ENCODE data around the gene PRTG. TPM values are rescaled to one million over a fixed set of nuclear protein-coding genes. Genes with fewer than 3 reads are reported as not detected.
A peak's percentile ranks its signal among the peaks of the same experiment; 100 is the strongest.

Gene PRTG
- total and polyA plus RNA-seq, 12 donors, result 0.29 to 1.9 (median 0.86) TPM

DNA sequence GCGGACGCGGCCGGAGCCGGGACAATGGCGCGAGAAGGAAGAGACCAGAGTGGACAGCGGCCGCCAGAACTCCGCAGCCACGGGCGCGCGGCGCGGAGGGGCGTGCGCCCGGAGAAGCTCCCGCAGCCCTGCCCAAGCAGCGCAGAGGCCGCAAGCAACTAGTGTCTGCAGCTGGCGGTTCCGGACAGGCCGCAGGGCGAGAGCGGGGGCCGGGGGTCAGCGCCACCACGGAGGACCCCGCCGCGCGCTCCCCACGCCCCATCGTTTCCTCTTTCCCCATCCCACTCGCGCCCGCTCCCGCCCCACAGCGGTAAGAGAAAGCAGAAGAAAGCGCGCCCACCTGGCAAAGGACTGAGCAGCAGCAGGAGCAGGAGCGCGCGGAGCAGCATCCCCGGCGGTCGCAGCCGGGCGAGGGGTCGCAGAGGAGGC is 440 bp downstream of the PRTG start:
- ATAC-seq, result peak; percentile 19 to 72 (median 51)
- DNase-seq, result peak; percentile 34 to 38
- H3K9me3 ChIP-seq, result no peaks in the 10 kb centered on the region
- 0% methylated on average over 50 to 52 of the region's 52 CpGs for WGBS, 2 donors
- no peaks in the 10 kb centered on the region for H3K36me3 ChIP-seq
- peaks cover 0 to 34% (median 14%) of the 10 kb centered on the region in 9 donors for H3K4me1 ChIP-seq
- H3K27me3 ChIP-seq, result peaks cover 0 to 72% (median 10%) of the 10 kb centered on the region in 7 donors
- H3K4me3 ChIP-seq, result peak overlapping the region; percentile 63 to 91 (median 78)
- intact Hi-C loops (cut with DNase I), result loop anchor here in 1 of 10 donors (10.0 kb wide), 1 partner anchor 68 kb away; no protein-coding TSS in a partner anchor
- TF ChIP-seq, protein P1, sequence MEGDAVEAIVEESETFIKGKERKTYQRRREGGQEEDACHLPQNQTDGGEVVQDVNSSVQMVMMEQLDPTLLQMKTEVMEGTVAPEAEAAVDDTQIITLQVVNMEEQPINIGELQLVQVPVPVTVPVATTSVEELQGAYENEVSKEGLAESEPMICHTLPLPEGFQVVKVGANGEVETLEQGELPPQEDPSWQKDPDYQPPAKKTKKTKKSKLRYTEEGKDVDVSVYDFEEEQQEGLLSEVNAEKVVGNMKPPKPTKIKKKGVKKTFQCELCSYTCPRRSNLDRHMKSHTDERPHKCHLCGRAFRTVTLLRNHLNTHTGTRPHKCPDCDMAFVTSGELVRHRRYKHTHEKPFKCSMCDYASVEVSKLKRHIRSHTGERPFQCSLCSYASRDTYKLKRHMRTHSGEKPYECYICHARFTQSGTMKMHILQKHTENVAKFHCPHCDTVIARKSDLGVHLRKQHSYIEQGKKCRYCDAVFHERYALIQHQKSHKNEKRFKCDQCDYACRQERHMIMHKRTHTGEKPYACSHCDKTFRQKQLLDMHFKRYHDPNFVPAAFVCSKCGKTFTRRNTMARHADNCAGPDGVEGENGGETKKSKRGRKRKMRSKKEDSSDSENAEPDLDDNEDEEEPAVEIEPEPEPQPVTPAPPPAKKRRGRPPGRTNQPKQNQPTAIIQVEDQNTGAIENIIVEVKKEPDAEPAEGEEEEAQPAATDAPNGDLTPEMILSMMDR (IDR thresholded peaks at IDR 0.05), result peak in 1 of 9 donors; percentile 7
- peak overlapping the region in 9 of 10 donors; percentile 58 to 87 (median 77) for H3K27ac ChIP-seq

DNA sequence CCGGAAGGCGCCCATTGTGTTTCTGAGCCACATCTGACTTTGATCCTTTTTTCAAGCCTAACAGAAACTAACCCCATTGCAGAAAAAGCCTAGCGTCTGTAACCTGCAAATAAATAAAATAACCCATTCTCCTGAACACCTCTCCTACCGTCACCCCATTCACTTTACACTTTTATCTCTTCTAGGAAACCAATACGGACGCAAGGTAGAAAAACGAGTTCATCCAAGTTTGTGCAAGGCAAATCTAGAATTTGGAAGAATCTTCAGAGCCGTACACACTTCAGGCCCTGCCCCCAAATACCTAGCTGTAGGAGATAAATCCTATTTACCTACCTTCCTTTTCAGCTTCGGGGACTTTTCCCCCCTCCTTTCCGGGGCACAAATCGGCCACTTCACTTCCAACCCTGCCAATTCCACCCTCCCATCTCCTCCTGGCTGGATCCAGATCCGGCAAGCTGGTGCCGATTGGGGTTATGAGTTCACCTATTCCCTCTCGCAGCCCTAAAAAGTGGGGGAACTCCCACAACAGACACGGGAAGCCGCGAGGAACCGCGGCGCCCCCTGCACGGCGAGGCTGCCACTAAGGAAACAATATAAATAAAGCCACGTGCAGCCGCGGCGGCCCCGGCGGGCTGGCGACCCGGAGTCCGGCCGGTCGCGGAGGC is 987 bp downstream of the PRTG start:
- ATAC-seq (peak in 1 of 8 donors; percentile 61), DNase-seq (peak in 1 of 2 donors; percentile 8)
- Histone ChIP-seq H3K9me3 (no peaks in the 10 kb centered on the region), H3K27ac (peak overlapping the region in 9 of 10 donors; percentile 58 to 87 (median 77)), H3K4me3 (peak overlapping the region; percentile 63 to 91 (median 78)), H3K4me1 (peaks cover 0 to 35% (median 14%) of the 10 kb centered on the region in 9 donors), H3K36me3 (no peaks in the 10 kb centered on the region), H3K27me3 (peaks cover 0 to 72% (median 10%) of the 10 kb centered on the region in 7 donors)
- WGBS, 2 donors, result 2% methylated on average over 34 of the region's 34 CpGs
- intact Hi-C loops (cut with DNase I), result loop anchor here in 1 of 10 donors (10.0 kb wide), 1 partner anchor 67 kb away; no protein-coding TSS in a partner anchor
- TF ChIP-seq, protein P1 (IDR thresholded peaks at IDR 0.05), result peak in 1 of 9 donors; percentile 19

DNA sequence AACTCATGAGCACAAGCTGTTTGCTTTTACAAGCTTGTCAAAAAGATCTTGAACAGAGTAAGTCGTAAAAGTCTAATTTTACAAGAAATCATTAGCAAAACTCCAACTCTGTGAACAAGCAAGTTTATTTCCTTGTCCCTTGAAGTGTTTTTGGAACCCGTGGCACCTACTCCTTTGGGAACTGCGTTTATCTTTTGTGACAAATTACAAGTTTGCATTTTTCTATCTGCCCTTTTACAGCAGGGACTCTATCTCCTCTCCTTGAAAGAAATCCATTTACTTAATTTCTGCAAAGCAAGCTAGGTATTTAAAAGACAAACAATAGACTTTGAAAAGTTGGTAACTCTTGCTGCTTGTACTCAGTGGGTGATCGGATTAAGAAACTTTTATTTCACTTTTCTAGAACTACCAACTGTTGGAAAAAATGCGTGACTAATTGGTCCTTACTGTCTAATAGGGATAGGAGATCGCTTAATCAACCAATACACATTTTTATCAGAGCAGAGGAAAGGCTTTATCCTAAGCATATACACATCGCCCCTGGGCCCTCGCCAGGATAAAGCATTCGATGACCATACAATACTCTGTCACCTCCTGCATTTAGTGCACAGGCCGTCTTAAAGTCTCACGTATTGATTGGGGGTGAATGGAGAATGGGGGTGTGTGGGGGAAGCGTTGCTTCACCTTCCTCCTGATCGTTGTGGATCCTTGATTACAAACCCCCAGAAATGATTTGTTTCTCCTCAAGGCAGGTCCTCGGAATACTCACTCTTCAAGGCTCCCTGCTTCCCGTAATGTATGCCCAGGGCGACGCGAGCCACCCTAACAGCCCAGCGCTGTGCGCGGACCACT is 1.7 kb downstream of the PRTG start:
- intact Hi-C loops (cut with DNase I), result loop anchor here in 1 of 10 donors (10.0 kb wide), 1 partner anchor 66 kb away; no protein-coding TSS in a partner anchor
- TF ChIP-seq, protein P1 (IDR thresholded peaks at IDR 0.05), result no peak
- 30 to 31% methylated on average over 21 of the region's 21 CpGs for WGBS, 2 donors
- Histone ChIP-seq H3K27me3 (peaks cover 0 to 72% (median 10%) of the 10 kb centered on the region in 7 donors), H3K9me3 (no peaks in the 10 kb centered on the region), H3K4me1 (peaks cover 0 to 35% (median 14%) of the 10 kb centered on the region in 9 donors), H3K36me3 (no peaks in the 10 kb centered on the region), H3K27ac (peak overlapping the region in 7 of 10 donors; percentile 8 to 87 (median 80)), H3K4me3 (peak overlapping the region; percentile 63 to 91 (median 78))
- peak in 1 of 8 donors; percentile 36 for ATAC-seq
- no peak for DNase-seq

DNA sequence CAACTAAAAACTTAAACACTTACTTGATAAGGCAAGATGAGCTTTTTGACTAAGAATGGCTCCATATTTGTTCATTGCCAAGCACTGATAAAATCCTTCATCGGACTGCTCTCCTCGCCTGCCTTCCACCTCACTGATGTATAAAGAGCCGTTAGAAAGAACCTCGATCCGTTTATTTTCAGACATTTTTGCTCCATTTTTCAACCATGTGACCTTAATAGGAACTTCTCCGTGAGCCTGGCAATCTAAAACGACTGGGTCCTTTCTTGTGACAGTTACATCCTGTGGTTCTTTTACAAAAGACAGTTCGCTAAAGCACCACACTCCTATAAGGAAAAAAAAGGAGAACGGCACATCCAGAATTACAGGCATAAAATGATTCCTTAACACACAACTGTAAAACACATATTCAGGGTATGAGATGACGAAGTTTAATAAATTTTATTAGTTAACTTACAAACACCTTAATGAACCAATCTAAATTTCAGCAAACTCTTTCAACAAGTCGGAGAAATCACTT is 2.5 kb downstream of the PRTG start:
- Histone ChIP-seq H3K27ac (peak overlapping the region in 3 of 10 donors; percentile 19 to 87 (median 82)), H3K36me3 (no peaks in the 10 kb centered on the region), H3K9me3 (no peaks in the 10 kb centered on the region), H3K4me3 (no peak overlapping the region), H3K4me1 (peaks cover 0 to 35% (median 14%) of the 10 kb centered on the region in 9 donors), H3K27me3 (peaks cover 0 to 68% (median 10%) of the 10 kb centered on the region in 7 donors)
- intact Hi-C loops (cut with DNase I), result loop anchor here in 1 of 10 donors (10.0 kb wide), 1 partner anchor 66 kb away; no protein-coding TSS in a partner anchor
- TF ChIP-seq, protein P1 (IDR thresholded peaks at IDR 0.05), result no peak
- no peak for DNase-seq
- WGBS, 2 donors, result 60 to 64% methylated on average over 11 of the region's 11 CpGs
- ATAC-seq, result no peak
